Measurements from ENCODE around the gene POGLUT3.

The POGLUT3 gene

GRCh38 chr11:108498046-108498815 lies at the start of gene POGLUT3:
Gene POGLUT3, minus strand, starts transcription at chr11:108498384. Its CDS starts 18 bp downstream, at chr11:108498366.
- DNase-seq (peak; percentile 58), ATAC-seq (peak; percentile 60)

GRCh38 chr11:108545909-108546501 lies 47.8 kb upstream of the POGLUT3 start:
- no peak for ATAC-seq
- no peak for DNase-seq

GRCh38 chr11:108543316-108543964 lies 45.3 kb upstream of the POGLUT3 start:
- no peak for ATAC-seq
- no peak for DNase-seq

GRCh38 chr11:108541531-108541930 lies 43.3 kb upstream of the POGLUT3 start:
- DNase-seq = no peak
- no peak for ATAC-seq

GRCh38 chr11:108538502-108538901 lies 40.3 kb upstream of the POGLUT3 start:
- ATAC-seq = no peak
- DNase-seq = no peak

GRCh38 chr11:108538022-108538424 lies 39.8 kb upstream of the POGLUT3 start:
- ATAC-seq (no peak), DNase-seq (no peak)

- DNase-seq (no peak), ATAC-seq (no peak)
Observed at GRCh38 chr11:108536783-108537182, 38.6 kb upstream of the POGLUT3 start.

- DNase-seq (no peak), ATAC-seq (no peak)
Observed at GRCh38 chr11:108535384-108535955, 37.3 kb upstream of the POGLUT3 start.

- DNase-seq (no peak), ATAC-seq (no peak)
Observed at GRCh38 chr11:108534274-108534882, 36.2 kb upstream of the POGLUT3 start.

GRCh38 chr11:108530426-108530825 lies 32.2 kb upstream of the POGLUT3 start:
- no peak for DNase-seq
- no peak for ATAC-seq

- ATAC-seq (no peak), DNase-seq (no peak)
Observed at GRCh38 chr11:108527382-108527781, 29.2 kb upstream of the POGLUT3 start.

GRCh38 chr11:108525161-108525560 lies 27.0 kb upstream of the POGLUT3 start:
- no peak for ATAC-seq

GRCh38 chr11:108524422-108524821 lies 26.2 kb upstream of the POGLUT3 start:
- ATAC-seq = no peak
- DNase-seq = no peak

More at GRCh38 chr11:108525161-108525560, 27.0 kb upstream of the POGLUT3 start:
- DNase-seq = no peak

GRCh38 chr11:108522318-108522717 lies 24.1 kb upstream of the POGLUT3 start:
- ATAC-seq = no peak
- no peak for DNase-seq

- ATAC-seq = no peak
- no peak for DNase-seq
Observed at GRCh38 chr11:108518581-108518980, 20.4 kb upstream of the POGLUT3 start.

- ATAC-seq (no peak), DNase-seq (no peak)
Observed at GRCh38 chr11:108516125-108516524, 17.9 kb upstream of the POGLUT3 start.

GRCh38 chr11:108512708-108513107 lies 14.5 kb upstream of the POGLUT3 start:
- ATAC-seq (no peak), DNase-seq (no peak)

GRCh38 chr11:108511851-108512474 lies 13.8 kb upstream of the POGLUT3 start:
- DNase-seq = no peak
- no peak for ATAC-seq

GRCh38 chr11:108508653-108509593 lies 10.7 kb upstream of the POGLUT3 start:
- no peak for ATAC-seq
- no peak for DNase-seq

- ATAC-seq (no peak), DNase-seq (no peak)
Observed at GRCh38 chr11:108501396-108501795, 3.2 kb upstream of the POGLUT3 start.

- DNase-seq (no peak), ATAC-seq (no peak)
Observed at GRCh38 chr11:108500721-108501120, 2.5 kb upstream of the POGLUT3 start.
